ENCODE data around the gene LRRC1. TPM values are rescaled to one million over a fixed set of nuclear protein-coding genes. Genes with fewer than 3 reads are reported as not detected.

The LRRC1 gene
- total and polyA plus RNA-seq, 2 experiments from 2014 or later: 11.3 to 16.6 TPM

DNA sequence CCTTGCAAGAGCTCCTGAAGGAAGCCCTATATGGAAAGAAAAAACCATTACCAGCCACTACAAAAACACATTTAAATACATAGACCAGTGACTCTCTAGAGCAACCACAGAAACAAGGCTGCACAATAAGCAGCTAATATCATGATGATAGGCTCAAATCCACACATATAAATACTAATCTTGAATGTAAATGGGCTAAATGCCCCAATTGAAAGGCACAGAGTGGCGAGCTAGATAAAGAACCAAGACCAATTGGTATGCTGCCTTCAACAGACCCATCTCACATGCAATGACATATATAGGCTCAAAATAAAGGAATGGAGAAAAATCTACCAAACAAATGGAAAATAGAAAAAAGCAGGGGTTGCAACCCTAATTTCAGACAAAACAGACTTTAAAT lies 153.0 kb downstream of the LRRC1 start:
- Histone ChIP-seq H2AFZ (no peak overlapping the region), H3F3A (replicated peaks; ENCODE audit: low read depth) (no peaks in the 10 kb centered on the region), H3K4me2 (no peak overlapping the region), H3K27ac (ENCODE audit: low read depth) (no peak overlapping the region), H3K9me2 (ENCODE audit: insufficient read depth) (no peaks in the 10 kb centered on the region; the same call in 1 of the 2 replicates), H3K4me3 (no peak overlapping the region), H3K36me3 (ENCODE audit: insufficient read depth) (no peaks in the 10 kb centered on the region), H3K79me2 (replicated peaks; ENCODE audit: insufficient read depth) (no peaks in the 10 kb centered on the region), H4K20me1 (replicated peaks; ENCODE audit: insufficient read depth) (no peaks in the 10 kb centered on the region), H3K4me1 (ENCODE audit: insufficient read depth) (no peaks in the 10 kb centered on the region), H3K27me3 (ENCODE audit: insufficient read depth) (no peaks in the 10 kb centered on the region)
- no peak overlapping the region for H3K4me3 Mint-ChIP-seq
- peaks cover 22% of the 10 kb centered on the region; the same call in 2 of the 3 replicates for H3K9me3 Mint-ChIP-seq
- H3K4me1 Mint-ChIP-seq: no peaks in the 10 kb centered on the region
- ATAC-seq: no peak
- no peak for TF ChIP-seq CREB1 (CRISPR knock-in tag; IDR thresholded peaks at IDR 0.05; ENCODE audit: low read depth)
- no peak for TF ChIP-seq ZNF331 (CRISPR knock-in tag; IDR thresholded peaks at IDR 0.05; ENCODE audit: low read depth)
- TF ChIP-seq CTCF (conservative IDR thresholded peaks at IDR 0.05; ENCODE audit: low read depth in 2 of 2): no peak
- no peak for TF ChIP-seq ETS1 (IDR thresholded peaks at IDR 0.05)
- TF ChIP-seq, protein P1, sequence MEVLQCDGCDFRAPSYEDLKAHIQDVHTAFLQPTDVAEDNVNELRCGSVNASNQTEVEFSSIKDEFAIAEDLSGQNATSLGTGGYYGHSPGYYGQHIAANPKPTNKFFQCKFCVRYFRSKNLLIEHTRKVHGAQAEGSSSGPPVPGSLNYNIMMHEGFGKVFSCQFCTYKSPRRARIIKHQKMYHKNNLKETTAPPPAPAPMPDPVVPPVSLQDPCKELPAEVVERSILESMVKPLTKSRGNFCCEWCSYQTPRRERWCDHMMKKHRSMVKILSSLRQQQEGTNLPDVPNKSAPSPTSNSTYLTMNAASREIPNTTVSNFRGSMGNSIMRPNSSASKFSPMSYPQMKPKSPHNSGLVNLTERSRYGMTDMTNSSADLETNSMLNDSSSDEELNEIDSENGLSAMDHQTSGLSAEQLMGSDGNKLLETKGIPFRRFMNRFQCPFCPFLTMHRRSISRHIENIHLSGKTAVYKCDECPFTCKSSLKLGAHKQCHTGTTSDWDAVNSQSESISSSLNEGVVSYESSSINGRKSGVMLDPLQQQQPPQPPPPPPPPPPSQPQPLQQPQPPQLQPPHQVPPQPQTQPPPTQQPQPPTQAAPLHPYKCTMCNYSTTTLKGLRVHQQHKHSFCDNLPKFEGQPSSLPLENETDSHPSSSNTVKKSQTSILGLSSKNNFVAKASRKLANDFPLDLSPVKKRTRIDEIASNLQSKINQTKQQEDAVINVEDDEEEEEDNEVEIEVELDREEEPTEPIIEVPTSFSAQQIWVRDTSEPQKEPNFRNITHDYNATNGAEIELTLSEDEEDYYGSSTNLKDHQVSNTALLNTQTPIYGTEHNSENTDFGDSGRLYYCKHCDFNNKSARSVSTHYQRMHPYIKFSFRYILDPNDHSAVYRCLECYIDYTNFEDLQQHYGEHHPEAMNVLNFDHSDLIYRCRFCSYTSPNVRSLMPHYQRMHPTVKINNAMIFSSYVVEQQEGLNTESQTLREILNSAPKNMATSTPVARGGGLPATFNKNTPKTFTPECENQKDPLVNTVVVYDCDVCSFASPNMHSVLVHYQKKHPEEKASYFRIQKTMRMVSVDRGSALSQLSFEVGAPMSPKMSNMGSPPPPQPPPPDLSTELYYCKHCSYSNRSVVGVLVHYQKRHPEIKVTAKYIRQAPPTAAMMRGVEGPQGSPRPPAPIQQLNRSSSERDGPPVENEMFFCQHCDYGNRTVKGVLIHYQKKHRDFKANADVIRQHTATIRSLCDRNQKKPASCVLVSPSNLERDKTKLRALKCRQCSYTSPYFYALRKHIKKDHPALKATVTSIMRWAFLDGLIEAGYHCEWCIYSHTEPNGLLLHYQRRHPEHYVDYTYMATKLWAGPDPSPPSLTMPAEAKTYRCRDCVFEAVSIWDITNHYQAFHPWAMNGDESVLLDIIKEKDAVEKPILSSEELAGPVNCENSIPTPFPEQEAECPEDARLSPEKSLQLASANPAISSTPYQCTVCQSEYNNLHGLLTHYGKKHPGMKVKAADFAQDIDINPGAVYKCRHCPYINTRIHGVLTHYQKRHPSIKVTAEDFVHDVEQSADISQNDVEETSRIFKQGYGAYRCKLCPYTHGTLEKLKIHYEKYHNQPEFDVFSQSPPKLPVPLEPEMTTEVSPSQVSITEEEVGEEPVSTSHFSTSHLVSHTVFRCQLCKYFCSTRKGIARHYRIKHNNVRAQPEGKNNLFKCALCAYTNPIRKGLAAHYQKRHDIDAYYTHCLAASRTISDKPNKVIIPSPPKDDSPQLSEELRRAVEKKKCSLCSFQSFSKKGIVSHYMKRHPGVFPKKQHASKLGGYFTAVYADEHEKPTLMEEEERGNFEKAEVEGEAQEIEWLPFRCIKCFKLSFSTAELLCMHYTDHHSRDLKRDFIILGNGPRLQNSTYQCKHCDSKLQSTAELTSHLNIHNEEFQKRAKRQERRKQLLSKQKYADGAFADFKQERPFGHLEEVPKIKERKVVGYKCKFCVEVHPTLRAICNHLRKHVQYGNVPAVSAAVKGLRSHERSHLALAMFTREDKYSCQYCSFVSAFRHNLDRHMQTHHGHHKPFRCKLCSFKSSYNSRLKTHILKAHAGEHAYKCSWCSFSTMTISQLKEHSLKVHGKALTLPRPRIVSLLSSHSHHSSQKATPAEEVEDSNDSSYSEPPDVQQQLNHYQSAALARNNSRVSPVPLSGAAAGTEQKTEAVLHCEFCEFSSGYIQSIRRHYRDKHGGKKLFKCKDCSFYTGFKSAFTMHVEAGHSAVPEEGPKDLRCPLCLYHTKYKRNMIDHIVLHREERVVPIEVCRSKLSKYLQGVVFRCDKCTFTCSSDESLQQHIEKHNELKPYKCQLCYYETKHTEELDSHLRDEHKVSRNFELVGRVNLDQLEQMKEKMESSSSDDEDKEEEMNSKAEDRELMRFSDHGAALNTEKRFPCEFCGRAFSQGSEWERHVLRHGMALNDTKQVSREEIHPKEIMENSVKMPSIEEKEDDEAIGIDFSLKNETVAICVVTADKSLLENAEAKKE (CRISPR knock-in tag; IDR thresholded peaks at IDR 0.05): no peak
- no peak for TF ChIP-seq POLR2AphosphoS5 (IDR thresholded peaks at IDR 0.05; ENCODE audit: low read depth)
- no peak for TF ChIP-seq EZH2phosphoT487 (IDR thresholded peaks at IDR 0.05; ENCODE audit: unreplicated experiment)
- TF ChIP-seq, protein P2, sequence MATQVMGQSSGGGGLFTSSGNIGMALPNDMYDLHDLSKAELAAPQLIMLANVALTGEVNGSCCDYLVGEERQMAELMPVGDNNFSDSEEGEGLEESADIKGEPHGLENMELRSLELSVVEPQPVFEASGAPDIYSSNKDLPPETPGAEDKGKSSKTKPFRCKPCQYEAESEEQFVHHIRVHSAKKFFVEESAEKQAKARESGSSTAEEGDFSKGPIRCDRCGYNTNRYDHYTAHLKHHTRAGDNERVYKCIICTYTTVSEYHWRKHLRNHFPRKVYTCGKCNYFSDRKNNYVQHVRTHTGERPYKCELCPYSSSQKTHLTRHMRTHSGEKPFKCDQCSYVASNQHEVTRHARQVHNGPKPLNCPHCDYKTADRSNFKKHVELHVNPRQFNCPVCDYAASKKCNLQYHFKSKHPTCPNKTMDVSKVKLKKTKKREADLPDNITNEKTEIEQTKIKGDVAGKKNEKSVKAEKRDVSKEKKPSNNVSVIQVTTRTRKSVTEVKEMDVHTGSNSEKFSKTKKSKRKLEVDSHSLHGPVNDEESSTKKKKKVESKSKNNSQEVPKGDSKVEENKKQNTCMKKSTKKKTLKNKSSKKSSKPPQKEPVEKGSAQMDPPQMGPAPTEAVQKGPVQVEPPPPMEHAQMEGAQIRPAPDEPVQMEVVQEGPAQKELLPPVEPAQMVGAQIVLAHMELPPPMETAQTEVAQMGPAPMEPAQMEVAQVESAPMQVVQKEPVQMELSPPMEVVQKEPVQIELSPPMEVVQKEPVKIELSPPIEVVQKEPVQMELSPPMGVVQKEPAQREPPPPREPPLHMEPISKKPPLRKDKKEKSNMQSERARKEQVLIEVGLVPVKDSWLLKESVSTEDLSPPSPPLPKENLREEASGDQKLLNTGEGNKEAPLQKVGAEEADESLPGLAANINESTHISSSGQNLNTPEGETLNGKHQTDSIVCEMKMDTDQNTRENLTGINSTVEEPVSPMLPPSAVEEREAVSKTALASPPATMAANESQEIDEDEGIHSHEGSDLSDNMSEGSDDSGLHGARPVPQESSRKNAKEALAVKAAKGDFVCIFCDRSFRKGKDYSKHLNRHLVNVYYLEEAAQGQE (IDR thresholded peaks at IDR 0.05; ENCODE audit: unreplicated experiment): no peak
- no peak for TF ChIP-seq NANOG (IDR thresholded peaks at IDR 0.05; ENCODE audit: borderline replicate concordance)
- TF ChIP-seq EZH2 (IDR thresholded peaks at IDR 0.05; ENCODE audit: low read depth, unreplicated experiment): no peak
- no peak for TF ChIP-seq STAT1 (IDR thresholded peaks at IDR 0.05; ENCODE audit: unreplicated experiment)
- TF ChIP-seq ZNF114 (CRISPR knock-in tag; IDR thresholded peaks at IDR 0.05): no peak
- no peak for TF ChIP-seq JUNB (IDR thresholded peaks at IDR 0.05; ENCODE audit: unreplicated experiment)
- H3K36me3 Mint-ChIP-seq (ENCODE audit: low read depth): no peaks in the 10 kb centered on the region; the same call in 2 of the 3 replicates
- no peak overlapping the region for H3K27ac Mint-ChIP-seq
- no peak for DNase-seq (ENCODE audit: low spot score)
- no peaks in the 10 kb centered on the region for H3K27me3 Mint-ChIP-seq (ENCODE audit: insufficient read depth, low read depth, poor library complexity)
